Activated CD4-positive, alpha-beta T cell treated with anti-CD3 and anti-CD28 coated beads for 24 hours (primary cell): ENCODE measurements around the gene PEX3.
A peak's percentile ranks its signal among the peaks of the same experiment; 100 is the strongest.

Source experiments
- DNase-seq, 2 donors: peaks; one replicate each; pipeline ENCODE4 v3.0.0-alpha.2; 2020; ENCODE audit warnings: low read depth in 2 of 2

PEX3 gene, protein sequence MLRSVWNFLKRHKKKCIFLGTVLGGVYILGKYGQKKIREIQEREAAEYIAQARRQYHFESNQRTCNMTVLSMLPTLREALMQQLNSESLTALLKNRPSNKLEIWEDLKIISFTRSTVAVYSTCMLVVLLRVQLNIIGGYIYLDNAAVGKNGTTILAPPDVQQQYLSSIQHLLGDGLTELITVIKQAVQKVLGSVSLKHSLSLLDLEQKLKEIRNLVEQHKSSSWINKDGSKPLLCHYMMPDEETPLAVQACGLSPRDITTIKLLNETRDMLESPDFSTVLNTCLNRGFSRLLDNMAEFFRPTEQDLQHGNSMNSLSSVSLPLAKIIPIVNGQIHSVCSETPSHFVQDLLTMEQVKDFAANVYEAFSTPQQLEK

DNA sequence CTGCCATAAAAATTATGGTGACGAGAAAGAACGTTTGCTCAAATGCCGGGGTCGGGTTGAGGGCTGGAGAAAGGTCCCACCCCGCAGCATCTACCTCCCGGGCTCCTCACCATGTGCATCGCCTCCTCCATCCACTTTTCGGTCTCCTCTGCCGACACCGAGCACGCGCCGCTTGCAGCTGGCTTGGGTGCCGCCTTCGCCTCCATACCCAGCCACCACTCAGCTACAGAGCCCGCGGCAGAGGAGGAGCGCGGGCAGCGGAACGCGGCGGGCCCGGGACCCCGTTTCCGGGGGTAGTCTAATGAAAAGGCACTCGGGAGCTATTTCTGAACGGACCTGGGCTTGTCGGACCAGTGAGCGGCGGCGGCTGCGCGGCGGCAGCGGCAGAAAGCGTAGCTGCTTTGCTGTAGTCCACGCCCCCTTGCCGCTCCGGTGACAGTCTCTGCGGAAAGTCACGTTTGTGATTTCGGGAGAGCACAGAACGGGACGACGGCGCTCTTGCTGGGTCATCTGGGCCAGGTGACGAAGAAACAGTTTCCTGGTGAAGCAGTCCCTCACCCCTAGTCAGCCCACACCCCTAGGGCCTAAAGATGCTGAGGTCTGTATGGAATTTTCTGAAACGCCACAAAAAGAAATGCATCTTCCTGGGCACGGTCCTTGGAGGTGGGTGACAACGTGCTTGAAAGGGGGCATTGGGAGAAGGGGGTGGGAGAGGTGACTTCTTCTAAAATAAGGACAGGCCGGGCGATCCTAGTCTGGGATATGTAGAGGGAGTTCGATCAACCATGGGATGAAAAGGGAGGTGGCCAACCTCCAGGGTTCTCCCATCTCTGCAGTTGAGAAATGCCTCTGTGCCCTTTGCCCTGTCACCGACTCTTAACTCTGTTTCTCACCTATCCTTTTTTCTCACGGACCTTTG is at the start of gene PEX3, which contains the start of gene ADAT2:
Gene PEX3 (plus strand): TSS at position 353 of the 919 bp plus-strand sequence. CDS start 238 bp downstream, at position 591.
Gene ADAT2 (minus strand): TSS at position 243 of the 919 bp plus-strand sequence. CDS start 37 bp downstream, at position 206.
- peak; percentile 88 to 90 for DNase-seq

DNA sequence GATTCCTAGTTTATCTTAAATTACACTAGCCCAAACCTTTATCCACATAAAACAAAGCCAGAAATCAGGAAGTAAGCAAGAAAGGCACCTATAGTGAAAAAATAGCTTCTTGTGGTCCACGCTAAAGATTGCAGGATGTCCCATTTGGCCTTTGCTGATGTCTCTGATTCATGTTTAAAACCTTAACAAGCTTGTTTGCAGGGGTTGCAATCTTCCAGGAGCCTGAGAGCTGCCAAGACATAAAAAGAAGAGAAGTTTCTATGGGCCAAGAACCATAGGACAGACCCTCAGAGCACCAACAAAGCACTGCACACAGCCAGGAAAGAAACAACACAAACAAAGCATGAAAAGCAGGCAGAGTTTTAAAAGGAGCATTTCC is 49.5 kb upstream of the PEX3 start:
- no peak for DNase-seq

- no peak for DNase-seq
Observed at GRCh38 chr6:143401636-143402370, 48.8 kb upstream of the PEX3 start.

DNA sequence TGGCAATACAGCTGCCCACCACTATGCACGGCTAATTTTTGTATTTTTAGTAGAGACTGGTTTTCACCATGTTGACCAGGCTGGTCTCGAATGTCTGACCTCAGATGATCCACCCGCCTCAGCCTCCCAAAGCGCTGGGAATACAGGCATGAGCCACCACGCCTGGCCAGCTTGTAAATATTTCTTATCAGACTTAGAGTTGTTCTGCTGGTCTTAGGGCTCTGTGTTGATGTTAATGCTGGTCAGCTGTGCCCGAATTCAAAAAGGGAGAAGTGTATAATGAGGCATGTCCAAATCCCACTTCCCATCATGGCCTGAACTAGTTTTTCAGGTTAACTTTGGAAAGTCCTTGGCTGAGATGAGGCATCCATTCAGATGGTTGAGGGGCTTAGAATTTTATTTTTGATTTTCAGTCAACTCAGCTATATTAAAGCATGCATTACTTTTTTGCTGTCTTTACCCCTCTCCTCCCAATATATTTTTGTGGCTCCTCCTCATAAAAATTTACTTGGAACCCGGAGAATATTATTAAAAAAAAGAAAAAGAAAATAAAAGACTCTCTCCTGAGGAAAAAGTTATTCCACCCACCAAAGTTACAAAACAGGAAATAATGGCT is 47.8 kb upstream of the PEX3 start:
- no peak for DNase-seq

DNA sequence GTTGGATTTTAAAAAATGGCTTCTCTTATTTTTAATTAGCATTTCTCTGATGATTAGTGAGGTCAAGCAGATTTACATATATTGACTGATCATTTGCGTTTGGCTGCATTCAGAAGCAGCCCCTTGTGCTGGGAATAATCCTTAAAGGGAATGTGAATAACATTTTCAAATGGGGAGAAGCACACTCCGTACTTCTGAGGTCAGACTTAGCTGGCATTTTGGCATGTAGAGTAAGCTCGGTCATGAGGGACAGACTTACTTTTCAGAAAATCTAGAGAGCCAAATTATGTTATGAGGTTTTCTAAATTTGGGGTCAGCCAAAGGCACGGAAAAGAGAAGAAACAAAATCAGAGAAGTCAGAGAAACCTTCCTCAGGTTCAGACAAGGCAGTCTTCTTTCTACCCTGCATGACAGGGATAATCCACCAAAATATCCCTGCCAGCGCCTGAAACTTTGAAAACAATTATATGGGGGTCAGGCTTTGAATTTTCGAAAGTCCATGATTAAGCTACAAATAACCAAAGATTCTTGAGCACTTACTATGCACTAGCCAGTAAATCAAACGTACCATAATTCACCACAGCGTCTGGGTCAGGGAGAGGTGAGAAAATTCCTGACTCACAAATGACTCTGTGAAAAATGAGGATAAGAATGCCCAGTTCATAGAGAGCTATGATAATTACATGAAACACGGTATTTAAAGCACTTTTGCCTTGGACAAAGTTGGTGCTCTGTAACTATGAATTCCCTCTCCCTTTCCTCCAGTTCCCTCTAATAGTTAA is 45.0 kb upstream of the PEX3 start:
- DNase-seq: no peak

- DNase-seq: no peak
Observed at GRCh38 chr6:143406673-143407072, 43.9 kb upstream of the PEX3 start.

DNA sequence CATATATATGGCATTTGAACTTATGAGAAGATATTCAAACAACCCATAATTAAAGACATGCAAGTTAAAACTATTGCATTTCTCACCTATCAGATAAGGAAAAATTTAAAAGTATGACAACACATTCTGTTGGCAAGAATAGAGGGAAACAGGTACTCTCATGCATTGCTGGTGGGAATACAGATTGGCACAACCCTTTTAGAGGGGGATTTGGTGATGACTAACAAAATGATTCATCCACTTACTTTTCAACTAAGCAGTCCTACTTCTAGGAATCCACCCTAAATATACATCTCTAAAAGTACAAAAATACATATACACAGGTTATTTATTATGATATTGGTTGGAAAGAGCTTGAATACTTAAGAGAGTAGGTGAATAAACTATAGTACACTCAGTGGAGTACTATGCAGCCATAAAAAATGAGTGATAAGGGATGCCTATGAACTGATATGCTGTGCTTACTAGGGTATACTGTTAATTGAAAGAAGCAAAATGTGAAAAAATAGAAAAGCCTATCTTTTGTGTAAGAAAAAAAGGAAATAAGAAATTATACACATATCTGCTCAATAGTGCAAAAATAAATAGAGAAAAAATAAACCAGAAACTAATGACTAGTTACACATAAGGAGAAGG is 42.3 kb upstream of the PEX3 start:
- no peak for DNase-seq

DNA sequence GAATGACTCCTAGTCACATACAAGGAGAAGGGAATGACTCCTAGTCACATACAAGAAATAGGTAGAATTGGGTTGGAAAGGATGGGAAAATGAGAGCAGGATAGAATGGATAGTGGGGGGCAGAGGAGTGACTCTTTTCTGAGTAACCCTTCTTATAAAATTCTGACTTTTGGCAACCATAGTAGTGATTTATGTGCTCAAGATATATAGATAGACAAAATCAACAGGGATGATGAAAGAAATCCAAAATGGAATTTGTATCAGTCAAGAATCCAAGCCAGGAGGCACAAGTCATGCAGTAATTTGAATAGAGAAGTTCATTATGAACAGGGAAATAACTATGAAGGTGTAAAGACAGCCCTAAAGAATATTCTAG is 41.8 kb upstream of the PEX3 start:
- DNase-seq: no peak

- no peak for DNase-seq
Observed at GRCh38 chr6:143410859-143411270, 39.7 kb upstream of the PEX3 start.

GRCh38 chr6:143414769-143415168 is 35.8 kb upstream of the PEX3 start:
- no peak for DNase-seq

DNA sequence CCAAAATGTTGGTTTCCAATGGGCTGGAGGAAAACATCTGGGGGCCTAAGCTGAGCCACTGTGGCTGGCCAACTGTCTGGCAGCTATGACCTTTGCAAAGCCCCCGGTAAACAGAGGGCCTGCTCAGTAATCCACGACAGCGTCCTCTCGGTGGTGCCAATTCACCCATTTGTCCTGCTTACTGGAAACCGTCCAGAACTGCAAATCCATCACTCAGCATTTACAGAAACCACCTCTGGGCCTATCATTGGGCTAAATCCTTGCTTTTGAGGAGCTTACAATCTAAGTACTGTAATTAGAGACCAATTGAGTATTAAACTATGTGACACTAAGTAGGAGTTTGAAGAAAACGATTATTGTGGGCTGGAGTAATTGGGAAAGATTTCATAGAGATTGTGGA is 31.1 kb upstream of the PEX3 start:
- DNase-seq: no peak

- DNase-seq: no peak
Observed at GRCh38 chr6:143426026-143426425, 24.6 kb upstream of the PEX3 start.

- peak; percentile 40 to 43 for DNase-seq
Observed at GRCh38 chr6:143427109-143427817, 23.3 kb upstream of the PEX3 start.

- no peak for DNase-seq
Observed at GRCh38 chr6:143429970-143430369, 20.6 kb upstream of the PEX3 start.

- no peak for DNase-seq
Observed at GRCh38 chr6:143431226-143431625, 19.4 kb upstream of the PEX3 start.

DNA sequence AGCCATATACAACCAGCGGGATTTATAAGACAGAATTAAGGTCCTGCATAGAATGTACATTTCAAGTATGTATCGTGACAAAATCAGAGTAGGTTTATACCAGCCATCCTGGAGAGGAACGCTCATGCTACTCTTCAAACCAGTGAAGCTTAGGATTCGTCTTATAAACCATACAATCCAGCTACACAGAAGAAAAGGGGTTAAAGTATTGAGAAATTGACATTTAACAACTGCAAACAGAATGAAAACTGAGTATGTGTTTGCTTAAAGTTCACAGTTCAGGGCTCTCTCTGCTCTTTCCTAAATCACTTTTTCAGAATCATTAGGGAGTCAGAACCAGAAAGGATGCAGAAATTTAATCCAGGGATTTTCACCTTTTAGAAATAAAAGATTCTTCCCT is 18.0 kb upstream of the PEX3 start:
- no peak for DNase-seq

- no peak for DNase-seq
Observed at GRCh38 chr6:143441010-143441409, 9.6 kb upstream of the PEX3 start.

GRCh38 chr6:143441680-143442545 is 8.7 kb upstream of the PEX3 start:
- DNase-seq: no peak

- no peak for DNase-seq
Observed at GRCh38 chr6:143443096-143443495, 7.5 kb upstream of the PEX3 start.
